Caco-2 (cell line): ENCODE data around the gene ALK. TPM values are rescaled to one million over a fixed set of nuclear protein-coding genes. Genes with fewer than 3 reads are reported as not detected.

Experiments used
- BruUV-seq: library from RNA; stranded (reverse); fragments of 400-500 nt; replicated peaks from 2 replicates; lab custom pipeline; 2021; lab: Mats Ljungman, UMichigan
- CTCF ChIA-PET: fragments of 300-600 bp; sonication (Branson Sonifier 250); formaldehyde crosslinking; loops from one replicate; lab custom pipeline; 2022; ENCODE audit warnings: antibody characterized with exemption; lab: Charles Lee
- POLR2A ChIA-PET: fragments of 300-600 bp; sonication (Branson Sonifier 250); formaldehyde crosslinking; loops from one replicate; lab custom pipeline; 2022; ENCODE audit warnings: antibody characterized with exemption; lab: Charles Lee
- DNase-seq, 2 experiments: peaks; one replicate each; pipeline versions ENCODE4 v3.0.0 to v3.0.0-alpha.2; 2020 to 2022
- H3K27me3 ChIP-seq: replicated peaks from 2 replicates; pipeline ENCODE4 v1.6.0; 2011; ENCODE audit warnings: low read length; ENCODE audit not compliant: control insufficient read depth, insufficient read depth
- H3K36me3 ChIP-seq: 2 replicates; pipeline ENCODE4 v1.5.1; 2011; ENCODE audit warnings: low read length; ENCODE audit not compliant: control insufficient read depth, insufficient read depth
- H3K4me1 ChIP-seq: fragments of 250-450 bp; sonication (Bioruptor Pico); 2 replicates; pipeline ENCODE4 v1.5.1; 2020; ENCODE audit warnings: mild to moderate bottlenecking
- H3K4me3 ChIP-seq: 2 replicates; pipeline ENCODE4 v1.5.1; 2011; ENCODE audit warnings: low read depth, mild to moderate bottlenecking, control low read depth, low read length
- H3K9me3 ChIP-seq: fragments of 250-450 bp; sonication (Bioruptor Pico); 2 replicates; pipeline ENCODE4 v1.5.1; 2020; ENCODE audit warnings: mild to moderate bottlenecking, moderate library complexity
- H3K27ac Mint-ChIP-seq: one replicate; pipeline ENCODE4 v1.8.0; 2022; ENCODE audit warnings: mixed read lengths; ENCODE audit not compliant: unreplicated experiment
- H3K27me3 Mint-ChIP-seq: one replicate; pipeline ENCODE4 v1.8.0; 2022; ENCODE audit warnings: mixed read lengths; ENCODE audit not compliant: insufficient read depth, unreplicated experiment
- H3K36me3 Mint-ChIP-seq: one replicate; pipeline ENCODE4 v1.8.0; 2022; ENCODE audit warnings: mild to moderate bottlenecking, mixed read lengths; ENCODE audit not compliant: insufficient read depth, unreplicated experiment
- H3K4me1 Mint-ChIP-seq: one replicate; pipeline ENCODE4 v1.8.0; 2022; ENCODE audit warnings: low read depth, mixed read lengths; ENCODE audit not compliant: unreplicated experiment
- H3K4me3 Mint-ChIP-seq: one replicate; pipeline ENCODE4 v1.8.0; 2022; ENCODE audit warnings: mild to moderate bottlenecking, moderate library complexity, mixed read lengths; ENCODE audit not compliant: unreplicated experiment
- H3K9me3 Mint-ChIP-seq: one replicate; pipeline ENCODE4 v1.8.0; 2022; ENCODE audit warnings: mixed read lengths; ENCODE audit not compliant: unreplicated experiment
- intact Hi-C: fragments of 100-400 bp; cut with micrococcal nuclease; formaldehyde crosslinking; loops from one replicate; pipeline ENCODE4 v1.10.0; 2022; ENCODE audit not compliant: unreplicated experiment
- total RNA-seq: library from RNA; stranded (reverse); gene quantifications from 2 replicates; pipeline ENCODE4 v1.2.3, GENCODE V29; 2022
- TF ChIP-seq, protein P1 (sequence below), 2 experiments: fragments of 200-600 bp in 1 of 2; IDR thresholded peaks; 1 replicate in 1 of 2; 2 replicates in 1 of 2; pipeline versions ENCODE4 v1.5.1 to v1.8.0; 2011 to 2022; ENCODE audit warnings: antibody characterized with exemption in 1 of 2, control low read depth in 1 of 2, inconsistent platforms in 1 of 2, low read depth in 1 of 2, low read length in 1 of 2, mild to moderate bottlenecking in 1 of 2, moderate library complexity in 1 of 2; ENCODE audit not compliant: insufficient read depth in 1 of 2, severe bottlenecking in 1 of 2, unreplicated experiment in 1 of 2

The ALK gene
- total RNA-seq, 1 experiment from 2014 or later: 0.11 TPM

DNA sequence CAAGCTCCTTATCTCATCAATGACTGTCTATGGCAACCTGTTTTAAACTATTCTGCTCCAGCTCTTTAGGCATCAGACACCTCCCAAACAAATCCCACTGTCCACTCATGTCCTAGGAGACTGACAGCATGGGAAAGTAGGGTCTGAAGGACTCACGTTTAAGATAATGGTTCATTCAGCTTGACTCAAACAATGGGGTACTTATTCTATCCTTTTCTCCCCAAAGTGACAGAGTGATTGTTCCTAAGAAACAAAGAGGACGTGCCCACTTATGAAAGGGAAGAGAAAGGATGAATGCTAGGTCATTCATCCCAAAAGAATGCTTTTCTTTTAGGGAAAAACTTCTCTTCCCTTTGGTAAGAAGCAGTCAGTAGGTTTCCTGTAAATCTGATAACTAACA lies 41.9 kb downstream of the ALK start:
- H3K36me3 ChIP-seq: no peaks in the 10 kb centered on the region
- BruUV-seq: no TSS peak
- Mint-ChIP-seq H3K27me3 (peaks cover 17% of the 10 kb centered on the region), H3K9me3 (no peaks in the 10 kb centered on the region), H3K4me1 (no peaks in the 10 kb centered on the region), H3K36me3 (no peaks in the 10 kb centered on the region), H3K4me3 (no peak overlapping the region), H3K27ac (no peak overlapping the region)
- intact Hi-C loops: no loop called here
- ChIA-PET POLR2A (no interaction called here), CTCF (no interaction called here)
- no peak for DNase-seq
- H3K9me3 ChIP-seq: no peaks in the 10 kb centered on the region
- H3K4me3 ChIP-seq: no peak overlapping the region
- no peaks in the 10 kb centered on the region for H3K4me1 ChIP-seq
- H3K27me3 ChIP-seq: 0 out of 2 replicates have a peak, but pooled peaks cover 1% of the 10 kb centered on the region
- TF ChIP-seq, protein P1, sequence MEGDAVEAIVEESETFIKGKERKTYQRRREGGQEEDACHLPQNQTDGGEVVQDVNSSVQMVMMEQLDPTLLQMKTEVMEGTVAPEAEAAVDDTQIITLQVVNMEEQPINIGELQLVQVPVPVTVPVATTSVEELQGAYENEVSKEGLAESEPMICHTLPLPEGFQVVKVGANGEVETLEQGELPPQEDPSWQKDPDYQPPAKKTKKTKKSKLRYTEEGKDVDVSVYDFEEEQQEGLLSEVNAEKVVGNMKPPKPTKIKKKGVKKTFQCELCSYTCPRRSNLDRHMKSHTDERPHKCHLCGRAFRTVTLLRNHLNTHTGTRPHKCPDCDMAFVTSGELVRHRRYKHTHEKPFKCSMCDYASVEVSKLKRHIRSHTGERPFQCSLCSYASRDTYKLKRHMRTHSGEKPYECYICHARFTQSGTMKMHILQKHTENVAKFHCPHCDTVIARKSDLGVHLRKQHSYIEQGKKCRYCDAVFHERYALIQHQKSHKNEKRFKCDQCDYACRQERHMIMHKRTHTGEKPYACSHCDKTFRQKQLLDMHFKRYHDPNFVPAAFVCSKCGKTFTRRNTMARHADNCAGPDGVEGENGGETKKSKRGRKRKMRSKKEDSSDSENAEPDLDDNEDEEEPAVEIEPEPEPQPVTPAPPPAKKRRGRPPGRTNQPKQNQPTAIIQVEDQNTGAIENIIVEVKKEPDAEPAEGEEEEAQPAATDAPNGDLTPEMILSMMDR (IDR thresholded peaks at IDR 0.05; ENCODE audit: insufficient read depth in 1 of 2, low read depth in 1 of 2, low read length in 1 of 2, severe bottlenecking in 1 of 2, unreplicated experiment in 1 of 2): no peak

DNA sequence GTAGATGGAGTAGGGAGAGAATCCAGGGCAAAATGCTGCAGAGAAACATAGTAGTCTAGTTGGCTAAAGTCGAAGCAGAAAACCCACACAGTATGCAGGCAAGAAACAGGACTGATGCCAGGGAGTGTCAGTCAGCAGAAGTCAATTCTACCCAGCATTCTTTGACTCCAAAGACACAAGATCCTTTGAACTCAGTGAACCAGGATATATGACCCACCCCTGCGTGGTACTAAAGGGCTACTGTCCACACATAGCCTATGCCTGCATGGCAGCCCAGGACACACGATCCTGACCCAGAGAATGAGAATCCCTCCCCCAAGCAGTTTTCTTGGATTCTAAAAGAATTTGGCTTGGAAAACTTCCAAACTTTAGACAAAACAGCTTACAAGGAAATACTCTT lies 42.5 kb downstream of the ALK start:
- H3K4me1 ChIP-seq: no peaks in the 10 kb centered on the region
- intact Hi-C loops: no loop called here
- H3K4me3 Mint-ChIP-seq: no peak overlapping the region
- H3K36me3 ChIP-seq: no peaks in the 10 kb centered on the region
- peaks cover 13% of the 10 kb centered on the region for H3K27me3 Mint-ChIP-seq
- H3K27ac Mint-ChIP-seq: no peak overlapping the region
- POLR2A ChIA-PET: no interaction called here
- CTCF ChIA-PET: no interaction called here
- TF ChIP-seq, protein P1 (IDR thresholded peaks at IDR 0.05; ENCODE audit: insufficient read depth in 1 of 2, low read depth in 1 of 2, low read length in 1 of 2, severe bottlenecking in 1 of 2, unreplicated experiment in 1 of 2): no peak
- DNase-seq: no peak
- H3K9me3 ChIP-seq: no peaks in the 10 kb centered on the region
- no TSS peak for BruUV-seq
- no peak overlapping the region for H3K4me3 ChIP-seq
- no peaks in the 10 kb centered on the region for H3K9me3 Mint-ChIP-seq
- H3K4me1 Mint-ChIP-seq: no peaks in the 10 kb centered on the region
- 0 out of 2 replicates have a peak, but pooled peaks cover 1% of the 10 kb centered on the region for H3K27me3 ChIP-seq
- H3K36me3 Mint-ChIP-seq: no peaks in the 10 kb centered on the region

DNA sequence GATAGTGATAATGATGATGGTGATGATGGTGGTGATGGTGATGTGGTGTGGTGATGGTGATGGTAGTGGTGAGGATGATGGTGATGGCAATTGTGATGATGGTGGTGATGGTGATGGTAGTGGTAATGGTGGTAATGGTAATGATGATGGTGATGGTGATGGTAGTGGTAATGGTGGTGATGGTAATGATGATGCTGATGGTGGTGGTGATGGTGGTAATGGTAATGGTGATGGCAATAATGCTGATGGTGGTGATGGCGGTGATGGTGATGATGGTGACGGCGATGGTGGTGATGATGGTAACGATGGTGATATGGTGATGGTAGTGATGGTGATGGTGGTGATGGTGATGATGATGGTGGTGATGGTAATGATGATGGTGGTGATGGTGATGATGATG lies 45.0 kb downstream of the ALK start:
- Histone ChIP-seq H3K27me3 (0 out of 2 replicates have a peak, but pooled peaks cover 1% of the 10 kb centered on the region), H3K36me3 (no peaks in the 10 kb centered on the region), H3K4me1 (no peaks in the 10 kb centered on the region), H3K9me3 (no peaks in the 10 kb centered on the region), H3K4me3 (no peak overlapping the region)
- ChIA-PET CTCF (no interaction called here), POLR2A (no interaction called here)
- peaks cover 3% of the 10 kb centered on the region for H3K27me3 Mint-ChIP-seq
- BruUV-seq: no TSS peak
- TF ChIP-seq, protein P1 (IDR thresholded peaks at IDR 0.05; ENCODE audit: insufficient read depth in 1 of 2, low read depth in 1 of 2, low read length in 1 of 2, severe bottlenecking in 1 of 2, unreplicated experiment in 1 of 2): no peak
- intact Hi-C loops: no loop called here
- no peaks in the 10 kb centered on the region for H3K36me3 Mint-ChIP-seq
- H3K4me3 Mint-ChIP-seq: no peak overlapping the region
- no peak overlapping the region for H3K27ac Mint-ChIP-seq
- H3K4me1 Mint-ChIP-seq: no peaks in the 10 kb centered on the region
- DNase-seq: no peak
- no peaks in the 10 kb centered on the region for H3K9me3 Mint-ChIP-seq
